Measurements from ENCODE around the gene RNF152.

GRCh38 chr18:61827591-61827990 is 65.2 kb downstream of the RNF152 start:
- TF ChIP-seq CTCF (IDR thresholded peaks at IDR 0.05), result no peak
- TF ChIP-seq EZH2 (IDR thresholded peaks at IDR 0.05), result no peak
